Liver (tissue), 9 donors: ENCODE results near the gene CNGA3. TPM values are rescaled to one million over a fixed set of nuclear protein-coding genes. Genes with fewer than 3 reads are reported as not detected.

Source experiments
- DNase-seq: peaks from one replicate; pipeline ENCODE4 v3.0.0-alpha.2; 2017; ENCODE audit warnings: low spot score
- H3K27ac ChIP-seq, 2 donors: one replicate each; pipeline ENCODE4 v1.7.0; 2013; ENCODE audit warnings: inconsistent platforms in 2 of 2, low read length in 2 of 2, control low read depth in 1 of 2, low read depth in 1 of 2, mild to moderate bottlenecking in 1 of 2
- H3K27me3 ChIP-seq, 4 donors: one replicate each; pipeline versions ENCODE4 v1.6.1 to v1.7.0; 2013; ENCODE audit warnings: low read length in 3 of 4, inconsistent platforms in 1 of 4, mild to moderate bottlenecking in 1 of 4, moderate library complexity in 1 of 4; ENCODE audit not compliant: control insufficient read depth in 4 of 4, insufficient read depth in 4 of 4
- H3K36me3 ChIP-seq, 4 donors: one replicate each; pipeline versions ENCODE4 v1.6.1 to v1.7.0; 2013; ENCODE audit warnings: low read length in 3 of 4, mild to moderate bottlenecking in 3 of 4, low read depth in 1 of 4, moderate library complexity in 1 of 4; ENCODE audit not compliant: control insufficient read depth in 4 of 4, insufficient read depth in 3 of 4
- H3K4me1 ChIP-seq, 4 donors: one replicate each; pipeline versions ENCODE4 v1.6.1 to v1.7.0; 2013; ENCODE audit warnings: low read length in 3 of 4, mild to moderate bottlenecking in 3 of 4, moderate library complexity in 1 of 4; ENCODE audit not compliant: control insufficient read depth in 4 of 4, insufficient read depth in 4 of 4
- H3K4me3 ChIP-seq, 3 donors: one replicate each; pipeline versions ENCODE4 v1.6.1 to v1.7.0; 2013; ENCODE audit warnings: low read length in 3 of 3, control low read depth in 1 of 3, low read depth in 1 of 3, mild to moderate bottlenecking in 1 of 3
- H3K9ac ChIP-seq, 2 donors: one replicate each; pipeline ENCODE4 v1.7.0; 2013; ENCODE audit warnings: low read length in 2 of 2, mild to moderate bottlenecking in 2 of 2, moderate library complexity in 2 of 2, control low read depth in 1 of 2, low read depth in 1 of 2
- H3K9me3 ChIP-seq, 4 donors: one replicate each; pipeline versions ENCODE4 v1.6.1 to v1.7.0; 2013; ENCODE audit warnings: low read length in 3 of 4; ENCODE audit not compliant: control insufficient read depth in 4 of 4
- EGR1 ChIP-seq, 2 donors: IDR thresholded peaks; 2 replicates each; pipeline ENCODE4 v1.6.1; 2016 to 2018; ENCODE audit warnings: antibody characterized with exemption in 2 of 2, low read depth in 2 of 2
- FOXA1 ChIP-seq: IDR thresholded peaks from 2 replicates; pipeline ENCODE4 v1.6.1; 2016; ENCODE audit warnings: antibody characterized with exemption
- FOXA2 ChIP-seq: IDR thresholded peaks from 2 replicates; pipeline ENCODE4 v1.6.1; 2016; ENCODE audit warnings: antibody characterized with exemption
- GABPA ChIP-seq, 2 donors: IDR thresholded peaks in 1 of 2; conservative IDR thresholded peaks in 1 of 2; 2 replicates each; pipeline ENCODE4 v1.6.1; 2016; ENCODE audit warnings: antibody characterized with exemption in 2 of 2, mild to moderate bottlenecking in 1 of 2, moderate library complexity in 1 of 2
- JUND ChIP-seq, 2 donors: IDR thresholded peaks; 2 replicates each; pipeline ENCODE4 v1.6.1; 2016; ENCODE audit warnings: antibody characterized with exemption in 2 of 2
- NR2F2 ChIP-seq: IDR thresholded peaks from 2 replicates; pipeline ENCODE4 v1.6.1; 2016; ENCODE audit warnings: antibody characterized with exemption
- RAD21 ChIP-seq, 2 donors: IDR thresholded peaks; 2 replicates each; pipeline ENCODE4 v1.6.1; 2016; ENCODE audit warnings: antibody characterized with exemption in 2 of 2, mild to moderate bottlenecking in 2 of 2
- RXRA ChIP-seq, 2 donors: IDR thresholded peaks; 2 replicates each; pipeline ENCODE4 v1.6.1; 2017 to 2018; ENCODE audit warnings: antibody characterized with exemption in 2 of 2, mild to moderate bottlenecking in 1 of 2
- SP1 ChIP-seq: IDR thresholded peaks from 2 replicates; pipeline ENCODE4 v1.6.1; 2018; ENCODE audit warnings: antibody characterized with exemption, mild to moderate bottlenecking
- TAF1 ChIP-seq: conservative IDR thresholded peaks from 2 replicates; pipeline ENCODE4 v1.6.1; 2016; ENCODE audit warnings: antibody characterized with exemption, mild to moderate bottlenecking
- YY1 ChIP-seq: IDR thresholded peaks from 2 replicates; pipeline ENCODE4 v1.6.1; 2016; ENCODE audit warnings: antibody characterized with exemption, mild to moderate bottlenecking
- WGBS: extraction: QIAGEN DNeasy Blood & Tissue Kit; methylation state at CpG from one replicate; pipeline ENCODE4 v1.1.7; 2013; 5-methylcytosine and 5-hydroxymethylcytosine counted together
- polyA plus RNA-seq, 2 donors: library from polyadenylated mRNA; stranded (reverse) in 1 of 2; unstranded in 1 of 2; fragments of 200-250 nt in 1 of 2; fragments of >200 nt in 1 of 2; fragmentation: Nextera tagmentation in 1 of 2; extraction: Ambion mirVana in 1 of 2; gene quantifications; one replicate each; pipeline versions ENCODE4 v1.2.1 to v1.2.3, GENCODE V29; 2013 to 2015
- total RNA-seq, 2 donors: library from RNA; depleted of rRNA; stranded (reverse); fragments of >200 nt; gene quantifications; one replicate each; pipeline ENCODE4 v1.2.3, GENCODE V29; 2014
- TF ChIP-seq, protein P1 (sequence below): IDR thresholded peaks from 2 replicates; pipeline ENCODE4 v1.6.1; 2016; ENCODE audit warnings: antibody characterized with exemption
- TF ChIP-seq, protein P2 (sequence below): IDR thresholded peaks from 2 replicates; pipeline ENCODE4 v1.6.1; 2016; ENCODE audit warnings: antibody characterized with exemption
- TF ChIP-seq, protein P3 (sequence below): fragments of 150-350 bp; IDR thresholded peaks from 2 replicates; pipeline ENCODE4 v1.5.1; 2017; ENCODE audit warnings: improper control_type of control experiment, low read depth, low read length; ENCODE audit not compliant: missing input control
- TF ChIP-seq, protein P4 (sequence below): IDR thresholded peaks from 2 replicates; pipeline ENCODE4 v1.6.1; 2016; ENCODE audit warnings: antibody characterized with exemption
- TF ChIP-seq, protein P5 (sequence below): IDR thresholded peaks from 2 replicates; pipeline ENCODE4 v1.6.1; 2016; ENCODE audit warnings: antibody characterized with exemption, mild to moderate bottlenecking
- donor health status: healthy.
- donor health status: healthy.
- donor health status: healthy.
- donor health status: healthy.
- donor health status: healthy.

The CNGA3 gene
- total and polyA plus RNA-seq, 4 donors: not detected

DNA sequence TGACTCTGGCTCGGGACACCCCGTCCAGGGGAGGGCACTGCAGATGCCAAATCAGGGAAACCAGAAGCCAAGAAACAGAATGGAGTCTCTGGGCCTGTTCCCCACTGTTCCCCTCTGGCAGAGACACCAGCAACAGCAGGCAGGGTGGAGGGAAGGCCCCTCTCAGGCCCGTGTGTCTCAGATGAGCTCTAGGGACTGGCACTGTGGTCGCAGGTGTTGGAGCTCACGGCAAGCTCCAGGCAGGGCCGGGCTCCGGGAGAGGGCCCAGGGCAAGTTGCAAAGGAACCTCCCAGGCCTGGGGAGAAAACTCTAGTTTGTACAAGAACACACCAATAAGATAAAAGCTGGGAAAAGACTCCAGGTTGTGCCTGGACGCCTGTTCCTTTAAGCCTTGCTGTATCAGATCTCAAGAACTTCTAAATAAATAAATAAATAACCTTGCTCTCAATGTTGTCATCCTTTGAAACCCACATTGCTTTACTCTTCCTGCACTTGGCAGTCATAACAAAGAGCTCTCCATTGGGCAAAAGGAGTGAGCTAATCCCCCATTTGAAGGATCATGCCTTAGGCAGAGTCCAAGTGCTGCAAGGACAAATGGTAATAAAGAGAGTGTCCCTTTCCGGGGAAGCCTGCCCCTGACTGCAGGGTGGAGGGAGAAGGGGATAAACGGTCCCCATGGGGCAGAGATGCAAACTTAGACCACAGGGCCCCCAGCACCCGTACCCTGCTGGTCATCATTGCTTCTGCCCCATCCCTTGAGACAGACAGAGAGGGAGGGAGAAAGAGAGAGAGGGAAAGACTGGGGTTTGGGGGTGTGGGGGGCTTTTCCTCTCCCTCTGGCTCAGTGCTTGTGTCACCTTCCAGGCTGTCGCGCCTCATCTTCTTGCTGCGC is 33.3 kb downstream of the CNGA3 start:
- Histone ChIP-seq H3K9me3 (no peaks in the 10 kb centered on the region), H3K4me1 (no peaks in the 10 kb centered on the region), H3K27ac (no peak overlapping the region), H3K36me3 (no peaks in the 10 kb centered on the region), H3K9ac (no peak overlapping the region), H3K27me3 (peaks cover 0 to 2% (median 0%) of the 10 kb centered on the region in 4 donors), H3K4me3 (no peak overlapping the region)
- no peak for DNase-seq
- TF ChIP-seq, protein P1, sequence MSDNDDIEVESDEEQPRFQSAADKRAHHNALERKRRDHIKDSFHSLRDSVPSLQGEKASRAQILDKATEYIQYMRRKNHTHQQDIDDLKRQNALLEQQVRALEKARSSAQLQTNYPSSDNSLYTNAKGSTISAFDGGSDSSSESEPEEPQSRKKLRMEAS: no peak
- TF ChIP-seq, protein P2, sequence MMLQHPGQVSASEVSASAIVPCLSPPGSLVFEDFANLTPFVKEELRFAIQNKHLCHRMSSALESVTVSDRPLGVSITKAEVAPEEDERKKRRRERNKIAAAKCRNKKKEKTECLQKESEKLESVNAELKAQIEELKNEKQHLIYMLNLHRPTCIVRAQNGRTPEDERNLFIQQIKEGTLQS: no peak
- no peak for TF ChIP-seq YY1
- TF ChIP-seq TAF1: no peak
- TF ChIP-seq FOXA2: no peak
- TF ChIP-seq EGR1 (IDR thresholded peaks at IDR 0.05; ENCODE audit: low read depth in 2 of 2): no peak
- no peak for TF ChIP-seq GABPA (IDR thresholded peaks at IDR 0.05 in 1 of 2, conservative IDR thresholded peaks at IDR 0.05 in 1 of 2)
- TF ChIP-seq SP1: no peak
- TF ChIP-seq, protein P3, sequence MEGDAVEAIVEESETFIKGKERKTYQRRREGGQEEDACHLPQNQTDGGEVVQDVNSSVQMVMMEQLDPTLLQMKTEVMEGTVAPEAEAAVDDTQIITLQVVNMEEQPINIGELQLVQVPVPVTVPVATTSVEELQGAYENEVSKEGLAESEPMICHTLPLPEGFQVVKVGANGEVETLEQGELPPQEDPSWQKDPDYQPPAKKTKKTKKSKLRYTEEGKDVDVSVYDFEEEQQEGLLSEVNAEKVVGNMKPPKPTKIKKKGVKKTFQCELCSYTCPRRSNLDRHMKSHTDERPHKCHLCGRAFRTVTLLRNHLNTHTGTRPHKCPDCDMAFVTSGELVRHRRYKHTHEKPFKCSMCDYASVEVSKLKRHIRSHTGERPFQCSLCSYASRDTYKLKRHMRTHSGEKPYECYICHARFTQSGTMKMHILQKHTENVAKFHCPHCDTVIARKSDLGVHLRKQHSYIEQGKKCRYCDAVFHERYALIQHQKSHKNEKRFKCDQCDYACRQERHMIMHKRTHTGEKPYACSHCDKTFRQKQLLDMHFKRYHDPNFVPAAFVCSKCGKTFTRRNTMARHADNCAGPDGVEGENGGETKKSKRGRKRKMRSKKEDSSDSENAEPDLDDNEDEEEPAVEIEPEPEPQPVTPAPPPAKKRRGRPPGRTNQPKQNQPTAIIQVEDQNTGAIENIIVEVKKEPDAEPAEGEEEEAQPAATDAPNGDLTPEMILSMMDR: no peak
- TF ChIP-seq, protein P4, sequence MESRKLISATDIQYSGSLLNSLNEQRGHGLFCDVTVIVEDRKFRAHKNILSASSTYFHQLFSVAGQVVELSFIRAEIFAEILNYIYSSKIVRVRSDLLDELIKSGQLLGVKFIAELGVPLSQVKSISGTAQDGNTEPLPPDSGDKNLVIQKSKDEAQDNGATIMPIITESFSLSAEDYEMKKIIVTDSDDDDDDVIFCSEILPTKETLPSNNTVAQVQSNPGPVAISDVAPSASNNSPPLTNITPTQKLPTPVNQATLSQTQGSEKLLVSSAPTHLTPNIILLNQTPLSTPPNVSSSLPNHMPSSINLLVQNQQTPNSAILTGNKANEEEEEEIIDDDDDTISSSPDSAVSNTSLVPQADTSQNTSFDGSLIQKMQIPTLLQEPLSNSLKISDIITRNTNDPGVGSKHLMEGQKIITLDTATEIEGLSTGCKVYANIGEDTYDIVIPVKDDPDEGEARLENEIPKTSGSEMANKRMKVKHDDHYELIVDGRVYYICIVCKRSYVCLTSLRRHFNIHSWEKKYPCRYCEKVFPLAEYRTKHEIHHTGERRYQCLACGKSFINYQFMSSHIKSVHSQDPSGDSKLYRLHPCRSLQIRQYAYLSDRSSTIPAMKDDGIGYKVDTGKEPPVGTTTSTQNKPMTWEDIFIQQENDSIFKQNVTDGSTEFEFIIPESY: no peak
- no peak for TF ChIP-seq JUND (IDR thresholded peaks at IDR 0.05)
- no peak for TF ChIP-seq RAD21 (IDR thresholded peaks at IDR 0.05)
- TF ChIP-seq NR2F2: no peak
- TF ChIP-seq RXRA (IDR thresholded peaks at IDR 0.05): no peak
- no peak for TF ChIP-seq FOXA1
- TF ChIP-seq, protein P5, sequence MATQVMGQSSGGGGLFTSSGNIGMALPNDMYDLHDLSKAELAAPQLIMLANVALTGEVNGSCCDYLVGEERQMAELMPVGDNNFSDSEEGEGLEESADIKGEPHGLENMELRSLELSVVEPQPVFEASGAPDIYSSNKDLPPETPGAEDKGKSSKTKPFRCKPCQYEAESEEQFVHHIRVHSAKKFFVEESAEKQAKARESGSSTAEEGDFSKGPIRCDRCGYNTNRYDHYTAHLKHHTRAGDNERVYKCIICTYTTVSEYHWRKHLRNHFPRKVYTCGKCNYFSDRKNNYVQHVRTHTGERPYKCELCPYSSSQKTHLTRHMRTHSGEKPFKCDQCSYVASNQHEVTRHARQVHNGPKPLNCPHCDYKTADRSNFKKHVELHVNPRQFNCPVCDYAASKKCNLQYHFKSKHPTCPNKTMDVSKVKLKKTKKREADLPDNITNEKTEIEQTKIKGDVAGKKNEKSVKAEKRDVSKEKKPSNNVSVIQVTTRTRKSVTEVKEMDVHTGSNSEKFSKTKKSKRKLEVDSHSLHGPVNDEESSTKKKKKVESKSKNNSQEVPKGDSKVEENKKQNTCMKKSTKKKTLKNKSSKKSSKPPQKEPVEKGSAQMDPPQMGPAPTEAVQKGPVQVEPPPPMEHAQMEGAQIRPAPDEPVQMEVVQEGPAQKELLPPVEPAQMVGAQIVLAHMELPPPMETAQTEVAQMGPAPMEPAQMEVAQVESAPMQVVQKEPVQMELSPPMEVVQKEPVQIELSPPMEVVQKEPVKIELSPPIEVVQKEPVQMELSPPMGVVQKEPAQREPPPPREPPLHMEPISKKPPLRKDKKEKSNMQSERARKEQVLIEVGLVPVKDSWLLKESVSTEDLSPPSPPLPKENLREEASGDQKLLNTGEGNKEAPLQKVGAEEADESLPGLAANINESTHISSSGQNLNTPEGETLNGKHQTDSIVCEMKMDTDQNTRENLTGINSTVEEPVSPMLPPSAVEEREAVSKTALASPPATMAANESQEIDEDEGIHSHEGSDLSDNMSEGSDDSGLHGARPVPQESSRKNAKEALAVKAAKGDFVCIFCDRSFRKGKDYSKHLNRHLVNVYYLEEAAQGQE: no peak
- WGBS: 78% methylated on average over 14 of the region's 14 CpGs
